GM12864 (cell line): ENCODE data around the gene OSBPL3.
A peak's percentile ranks its signal among the peaks of the same experiment; 100 is the strongest.

ENCODE experiments used
- DNase-seq: peaks from one replicate; pipeline ENCODE4 v3.0.0-alpha.2; 2011; ENCODE audit warnings: low read depth
- H3K4me3 ChIP-seq: 2 replicates; pipeline ENCODE4 v1.5.1; 2011; ENCODE audit warnings: mild to moderate bottlenecking, low read depth, low read length, control low read depth
- TF ChIP-seq, protein P1 (sequence below): IDR thresholded peaks from 2 replicates; pipeline ENCODE4 v1.5.1; 2011; ENCODE audit warnings: low read depth, mild to moderate bottlenecking, moderate library complexity, low read length, control low read depth, inconsistent platforms; ENCODE audit errors: missing control alignments

OSBPL3 gene

DNA sequence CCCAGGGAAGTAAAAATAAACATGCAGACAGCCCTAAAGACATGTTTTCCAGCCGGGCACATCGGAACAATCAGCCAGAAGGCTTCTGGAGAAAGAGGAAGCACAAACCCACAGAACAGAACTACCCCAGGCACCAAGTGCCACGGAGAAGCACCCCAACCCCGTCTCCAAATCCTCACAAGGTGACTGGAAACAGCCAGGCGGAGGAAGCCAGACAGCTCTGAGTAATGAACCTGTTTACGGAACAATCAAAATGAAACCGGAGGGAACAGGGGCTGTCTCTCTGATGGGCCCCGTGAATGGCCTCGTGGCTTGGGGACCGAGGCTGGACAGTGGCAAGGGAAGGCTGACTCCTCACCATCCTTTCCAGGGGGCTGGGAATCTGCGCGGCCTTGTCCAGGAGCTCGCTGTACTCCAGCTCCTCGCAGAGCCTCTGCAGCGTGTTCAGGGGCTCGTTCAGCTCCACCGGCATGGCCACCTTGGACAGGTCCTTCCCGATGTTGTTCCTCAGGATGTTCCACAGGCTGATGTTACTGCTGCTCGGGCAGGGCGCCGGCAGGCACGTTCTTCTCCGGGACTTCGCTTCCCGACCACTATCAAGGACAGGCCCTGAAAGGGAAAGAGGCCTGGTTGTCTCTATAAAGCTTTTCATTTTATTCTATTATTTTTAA lies 145.7 kb downstream of the OSBPL3 start:
- peak; percentile 22 for DNase-seq
- peak overlapping the region; percentile 7 for H3K4me3 ChIP-seq
- TF ChIP-seq, protein P1, sequence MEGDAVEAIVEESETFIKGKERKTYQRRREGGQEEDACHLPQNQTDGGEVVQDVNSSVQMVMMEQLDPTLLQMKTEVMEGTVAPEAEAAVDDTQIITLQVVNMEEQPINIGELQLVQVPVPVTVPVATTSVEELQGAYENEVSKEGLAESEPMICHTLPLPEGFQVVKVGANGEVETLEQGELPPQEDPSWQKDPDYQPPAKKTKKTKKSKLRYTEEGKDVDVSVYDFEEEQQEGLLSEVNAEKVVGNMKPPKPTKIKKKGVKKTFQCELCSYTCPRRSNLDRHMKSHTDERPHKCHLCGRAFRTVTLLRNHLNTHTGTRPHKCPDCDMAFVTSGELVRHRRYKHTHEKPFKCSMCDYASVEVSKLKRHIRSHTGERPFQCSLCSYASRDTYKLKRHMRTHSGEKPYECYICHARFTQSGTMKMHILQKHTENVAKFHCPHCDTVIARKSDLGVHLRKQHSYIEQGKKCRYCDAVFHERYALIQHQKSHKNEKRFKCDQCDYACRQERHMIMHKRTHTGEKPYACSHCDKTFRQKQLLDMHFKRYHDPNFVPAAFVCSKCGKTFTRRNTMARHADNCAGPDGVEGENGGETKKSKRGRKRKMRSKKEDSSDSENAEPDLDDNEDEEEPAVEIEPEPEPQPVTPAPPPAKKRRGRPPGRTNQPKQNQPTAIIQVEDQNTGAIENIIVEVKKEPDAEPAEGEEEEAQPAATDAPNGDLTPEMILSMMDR = no peak

GRCh38 chr7:24833549-24833948 lies 146.4 kb downstream of the OSBPL3 start:
- TF ChIP-seq, protein P1 = no peak
- no peak for DNase-seq
- no peak overlapping the region for H3K4me3 ChIP-seq

DNA sequence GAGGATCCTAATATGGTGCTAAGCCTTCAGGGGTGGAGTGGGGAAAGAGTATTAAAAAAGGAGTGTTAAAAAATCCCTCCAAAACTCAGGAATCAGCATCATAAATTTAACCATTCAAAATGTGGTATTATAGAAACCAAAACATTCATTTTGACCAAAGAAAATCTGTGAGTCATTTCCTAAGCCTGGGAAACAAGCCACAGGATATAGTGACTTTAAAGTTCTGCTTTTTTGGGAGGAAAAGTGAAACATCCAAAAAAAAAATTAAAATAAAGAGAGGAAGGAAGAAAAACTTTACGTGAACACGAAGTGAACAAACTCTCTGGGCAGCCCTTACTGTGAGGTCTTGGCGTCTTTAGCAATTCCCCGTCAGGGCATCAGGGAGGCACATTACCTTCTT lies 148.7 kb downstream of the OSBPL3 start:
- DNase-seq = no peak
- TF ChIP-seq, protein P1 = no peak
- no peak overlapping the region for H3K4me3 ChIP-seq

DNA sequence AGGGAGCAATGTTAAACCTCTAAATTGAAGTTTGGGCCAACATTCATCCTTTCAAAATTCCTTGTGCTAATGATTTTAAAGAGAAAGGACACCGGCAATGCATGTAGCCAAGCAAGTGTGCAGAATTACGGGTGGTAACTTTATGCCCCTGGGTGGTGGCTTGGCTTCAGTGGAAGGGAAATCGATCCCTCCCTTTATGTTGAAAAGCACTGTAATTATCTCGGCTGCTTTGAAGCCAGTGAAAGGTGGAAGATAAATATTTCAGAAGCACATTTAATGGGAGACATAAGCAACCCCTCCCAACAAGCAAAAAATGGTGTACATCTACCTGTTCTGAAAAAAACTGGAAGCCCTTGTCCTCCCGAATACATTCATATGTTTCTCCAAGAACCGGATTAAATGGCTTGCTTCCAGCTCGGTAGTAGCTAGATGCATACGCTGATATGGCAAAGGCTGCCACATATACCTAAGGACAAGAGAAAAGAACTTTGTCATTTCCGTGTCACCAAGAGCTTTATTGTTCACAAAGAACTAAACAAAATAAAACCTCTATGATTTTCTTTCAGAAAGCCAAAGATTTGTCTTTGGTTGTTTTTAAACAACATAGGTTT lies 149.4 kb downstream of the OSBPL3 start:
- no peak overlapping the region for H3K4me3 ChIP-seq
- TF ChIP-seq, protein P1 = no peak
- DNase-seq = no peak

GRCh38 chr7:24829787-24830186 lies 150.2 kb downstream of the OSBPL3 start:
- no peak for DNase-seq
- H3K4me3 ChIP-seq = no peak overlapping the region
- TF ChIP-seq, protein P1 = no peak

- no peak for DNase-seq
- H3K4me3 ChIP-seq = no peak overlapping the region
- TF ChIP-seq, protein P1 = no peak
Measured at GRCh38 chr7:24828891-24829661, 150.9 kb downstream of the OSBPL3 start.
